Right lobe of liver (tissue), 6 donors: ENCODE results near the gene ERFE. TPM values are rescaled to one million over a fixed set of nuclear protein-coding genes. Genes with fewer than 3 reads are reported as not detected.
"Not testable (repeated sequence)": the region's sequence is repeated elsewhere in the genome, so short reads cannot be mapped to it uniquely, and the experiment has no call there.

Source experiments
- ATAC-seq, 4 donors: fragments of 200-7000 bp; cut with Tn5 transposase; one replicate each; pipeline ENCODE4 v1.9.1; 2020; ENCODE audit warnings: mild to moderate bottlenecking in 4 of 4, moderate library complexity in 4 of 4
- DNase-seq, 3 donors: peaks; one replicate each; pipeline ENCODE4 v3.0.0-alpha.2; 2020
- H3K27ac ChIP-seq, 3 donors: fragments of 200-600 bp; one replicate each; pipeline ENCODE4 v1.8.0; 2022
- H3K27me3 ChIP-seq, 2 donors: fragments of 200-600 bp; one replicate each; pipeline ENCODE4 v1.8.0; 2022
- H3K36me3 ChIP-seq, 4 donors: fragments of 200-600 bp; sonication (generic) in 1 of 4; one replicate each; pipeline versions ENCODE4 v1.5.1 to v1.8.0; 2017 to 2022; ENCODE audit warnings: control low read depth in 1 of 4
- H3K4me1 ChIP-seq, 4 donors: fragments of 200-600 bp; sonication (generic) in 1 of 4; one replicate each; pipeline versions ENCODE4 v1.5.1 to v1.8.0; 2017 to 2022; ENCODE audit warnings: control low read depth in 1 of 4
- H3K4me3 ChIP-seq, 3 donors: fragments of 200-600 bp; one replicate each; pipeline ENCODE4 v1.8.0; 2022
- H3K9me3 ChIP-seq, 4 donors: fragments of 200-600 bp; sonication (generic) in 1 of 4; one replicate each; pipeline versions ENCODE4 v1.5.1 to v1.8.0; 2017 to 2022; ENCODE audit warnings: control low read depth in 1 of 4
- POLR2A ChIP-seq: fragments of 450-650 bp; IDR thresholded peaks from one replicate; pipeline ENCODE4 v1.6.1; 2017; ENCODE audit warnings: antibody characterized with exemption, mild to moderate bottlenecking
- WGBS: methylation state at CpG from one replicate; pipeline ENCODE4 v1.1.6; 2018; ENCODE audit warnings: low coverage, low lambda C conversion rate; ENCODE audit not compliant: insufficient coverage; ENCODE audit errors: missing lambda C conversion rate; 5-methylcytosine and 5-hydroxymethylcytosine counted together
- intact Hi-C, 2 donors: fragments of 100-400 bp; cut with DNase I; formaldehyde crosslinking; loops; one replicate each; pipeline versions ENCODE4 v1.11.2 to v1.14.1; 2022
- total RNA-seq, 6 experiments: library from RNA; depleted of rRNA in 2 of 6; stranded (reverse); fragments of >200 nt in 2 of 6; fragmentation: NEBNext Ultra II Directional in 3 of 6; extraction: Animal tissue kit (Norgen Biotek cat#: 25700) in 3 of 6; gene quantifications; one replicate each; pipeline versions ENCODE4 v1.1.0 to v1.2.4, GENCODE V29; 2016 to 2023
- TF ChIP-seq, protein P1 (sequence below), 4 donors: fragments of 200-600 bp in 3 of 4; fragments of 450-650 bp in 1 of 4; IDR thresholded peaks; one replicate each; pipeline versions ENCODE4 v1.5.1 to v1.8.0; 2016 to 2022; ENCODE audit warnings: antibody characterized with exemption in 4 of 4, mild to moderate bottlenecking in 2 of 4
- donor health status: DM: no; HTN: yes; CAD: no.
- donor health status: DM: no; HTN: no; CAD: no.
- donor health status: DM: no; HTN: no; CAD: no.
- donor health status: DM: no; HTN: yes; CAD: no.
- donor health status: DM: no; HTN: yes; CAD: no.

ERFE gene
- total RNA-seq, 6 experiments from 2014 or later, result 0.27 to 1.4 (median 0.31) TPM; not detected in 3

DNA sequence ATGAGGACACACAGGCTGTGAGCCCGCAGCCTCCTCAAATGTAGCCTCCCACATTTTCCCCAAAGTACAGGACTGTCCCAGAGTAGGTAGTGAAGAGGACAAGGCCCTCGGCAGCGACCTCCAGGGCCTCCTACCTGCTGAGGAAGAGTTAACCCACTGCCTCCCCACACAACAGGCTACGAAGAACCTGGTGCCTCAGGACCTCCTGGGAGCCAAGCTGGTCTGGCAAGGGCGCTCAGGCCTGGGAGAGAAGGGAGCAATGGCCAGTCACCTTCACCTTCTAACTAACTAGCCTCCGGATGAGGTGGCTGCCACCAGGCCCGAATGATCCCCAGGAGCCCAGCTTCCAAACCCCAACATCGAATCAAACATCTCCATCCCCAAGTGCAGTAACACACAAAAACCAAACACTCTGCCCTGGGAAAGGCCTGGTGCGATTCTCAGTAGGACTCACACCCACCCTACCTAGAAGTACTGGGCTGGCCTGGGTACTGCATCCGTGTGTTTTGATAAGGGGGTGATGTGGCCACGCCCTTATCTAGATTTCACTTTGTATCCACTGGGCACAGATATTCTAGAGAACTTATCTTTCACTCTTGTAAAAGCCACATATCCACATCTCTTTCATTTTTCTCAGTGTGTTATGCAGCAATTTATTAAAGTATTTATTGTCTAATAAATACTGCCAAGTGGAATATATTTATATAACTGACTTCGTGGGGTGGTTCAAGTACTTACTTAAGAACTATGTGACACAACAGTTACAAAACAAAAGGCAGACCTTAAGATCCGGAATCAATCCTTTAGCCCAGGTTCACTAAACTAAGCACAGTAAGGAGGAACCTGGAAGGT is 9.7 kb downstream of the ERFE start:
- intact Hi-C loops, result no loop called here

DNA sequence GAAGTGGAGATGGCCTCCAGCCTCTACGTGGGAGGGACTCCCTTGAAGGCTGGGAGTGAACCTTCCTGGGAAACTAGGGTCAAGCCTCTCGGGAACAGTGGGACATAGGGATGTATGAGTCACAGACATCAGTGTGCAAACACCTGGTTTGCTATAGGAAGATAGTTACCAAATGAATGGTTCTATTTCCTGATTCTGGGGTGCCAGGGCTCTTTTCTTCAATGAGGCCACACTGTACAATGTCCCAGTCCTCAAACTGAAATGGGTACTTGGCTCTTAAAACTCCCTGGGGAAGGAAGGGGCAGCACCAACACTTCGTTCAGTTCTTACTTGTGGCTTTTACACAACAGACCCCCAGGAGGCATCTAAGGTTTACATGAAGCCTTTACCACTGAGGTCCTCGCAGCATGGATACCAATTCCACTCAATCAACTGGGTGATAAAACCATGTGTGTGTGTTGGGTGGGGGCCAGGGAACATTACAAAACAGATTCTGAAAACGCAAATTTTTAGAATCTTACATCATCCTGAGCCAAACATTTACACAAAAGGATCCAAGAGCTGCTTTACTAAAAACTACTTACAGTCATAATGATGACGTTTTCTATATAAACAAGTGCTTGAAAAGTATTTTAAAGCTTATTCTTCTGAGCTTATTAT is 10.4 kb downstream of the ERFE start:
- Histone ChIP-seq H3K9me3 (no peaks in the 10 kb centered on the region), H3K4me3 (no peak overlapping the region), H3K36me3 (peaks cover 0 to 30% (median 2%) of the 10 kb centered on the region in 4 donors), H3K27me3 (no peaks in the 10 kb centered on the region), H3K27ac (peak overlapping the region; percentile 35 to 81 (median 59)), H3K4me1 (peaks cover 0 to 17% (median 9%) of the 10 kb centered on the region in 4 donors)
- DNase-seq (peak in 1 of 3 donors; percentile 59), ATAC-seq (peak; percentile 48 to 63 (median 56))
- intact Hi-C loops, result no loop called here
- 42% methylated on average over 6 of the region's 6 CpGs for WGBS
- TF ChIP-seq, protein P1, sequence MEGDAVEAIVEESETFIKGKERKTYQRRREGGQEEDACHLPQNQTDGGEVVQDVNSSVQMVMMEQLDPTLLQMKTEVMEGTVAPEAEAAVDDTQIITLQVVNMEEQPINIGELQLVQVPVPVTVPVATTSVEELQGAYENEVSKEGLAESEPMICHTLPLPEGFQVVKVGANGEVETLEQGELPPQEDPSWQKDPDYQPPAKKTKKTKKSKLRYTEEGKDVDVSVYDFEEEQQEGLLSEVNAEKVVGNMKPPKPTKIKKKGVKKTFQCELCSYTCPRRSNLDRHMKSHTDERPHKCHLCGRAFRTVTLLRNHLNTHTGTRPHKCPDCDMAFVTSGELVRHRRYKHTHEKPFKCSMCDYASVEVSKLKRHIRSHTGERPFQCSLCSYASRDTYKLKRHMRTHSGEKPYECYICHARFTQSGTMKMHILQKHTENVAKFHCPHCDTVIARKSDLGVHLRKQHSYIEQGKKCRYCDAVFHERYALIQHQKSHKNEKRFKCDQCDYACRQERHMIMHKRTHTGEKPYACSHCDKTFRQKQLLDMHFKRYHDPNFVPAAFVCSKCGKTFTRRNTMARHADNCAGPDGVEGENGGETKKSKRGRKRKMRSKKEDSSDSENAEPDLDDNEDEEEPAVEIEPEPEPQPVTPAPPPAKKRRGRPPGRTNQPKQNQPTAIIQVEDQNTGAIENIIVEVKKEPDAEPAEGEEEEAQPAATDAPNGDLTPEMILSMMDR (IDR thresholded peaks at IDR 0.05), result no peak
- TF ChIP-seq POLR2A, result no peak

More for the DNA sequence above, 9.7 kb downstream of the ERFE start:
- Histone ChIP-seq H3K36me3 (peaks cover 0 to 23% (median 0%) of the 10 kb centered on the region in 4 donors), H3K27me3 (no peaks in the 10 kb centered on the region), H3K4me3 (no peak overlapping the region), H3K27ac (peak overlapping the region in 1 of 3 donors; percentile 50), H3K4me1 (peaks cover 0 to 17% (median 9%) of the 10 kb centered on the region in 4 donors), H3K9me3 (no peaks in the 10 kb centered on the region)
- ATAC-seq, result no peak
- 76% methylated on average over 4 of the region's 13 CpGs for WGBS
- DNase-seq, result no peak
- TF ChIP-seq, protein P1 (IDR thresholded peaks at IDR 0.05), result no peak
- no peak for TF ChIP-seq POLR2A

DNA sequence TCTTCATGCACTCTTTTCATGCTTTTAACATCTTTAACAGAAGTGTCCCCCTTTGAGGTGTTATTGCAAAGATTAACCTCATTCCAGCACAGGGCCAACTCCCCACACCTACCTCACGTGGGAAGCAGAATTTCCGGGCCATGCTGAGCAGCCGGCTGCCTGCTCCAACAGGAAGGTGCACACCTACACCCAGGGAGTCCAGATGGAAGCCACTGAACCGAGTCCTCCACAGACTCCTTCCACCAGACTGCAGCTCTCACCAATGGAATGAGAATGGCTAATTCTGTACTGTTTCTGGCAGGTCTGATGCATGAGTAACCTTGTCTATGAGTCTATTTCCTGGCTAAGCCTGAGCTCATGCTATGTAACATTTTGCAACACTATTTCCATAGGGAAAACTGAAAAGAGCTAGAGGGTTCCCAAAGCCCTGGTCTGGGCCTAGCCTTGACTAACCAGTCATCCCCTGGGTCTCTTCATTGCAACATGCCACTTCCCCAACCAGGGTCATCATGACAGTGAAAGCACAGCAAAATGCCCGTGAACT is 11.0 kb downstream of the ERFE start:
- peak; percentile 44 for TF ChIP-seq POLR2A
- TF ChIP-seq, protein P1 (IDR thresholded peaks at IDR 0.05), result no peak
- Histone ChIP-seq H3K36me3 (peaks cover 0 to 36% (median 4%) of the 10 kb centered on the region in 4 donors), H3K4me3 (no peak overlapping the region), H3K9me3 (no peaks in the 10 kb centered on the region), H3K27ac (peak overlapping the region; percentile 35 to 81 (median 59)), H3K27me3 (no peaks in the 10 kb centered on the region), H3K4me1 (peaks cover 0 to 17% (median 9%) of the 10 kb centered on the region in 4 donors)
- 28% methylated on average over 4 of the region's 5 CpGs for WGBS
- peak in 2 of 3 donors; percentile 59 to 63 for DNase-seq
- intact Hi-C loops, result no loop called here
- peak; percentile 50 to 75 (median 65) for ATAC-seq

DNA sequence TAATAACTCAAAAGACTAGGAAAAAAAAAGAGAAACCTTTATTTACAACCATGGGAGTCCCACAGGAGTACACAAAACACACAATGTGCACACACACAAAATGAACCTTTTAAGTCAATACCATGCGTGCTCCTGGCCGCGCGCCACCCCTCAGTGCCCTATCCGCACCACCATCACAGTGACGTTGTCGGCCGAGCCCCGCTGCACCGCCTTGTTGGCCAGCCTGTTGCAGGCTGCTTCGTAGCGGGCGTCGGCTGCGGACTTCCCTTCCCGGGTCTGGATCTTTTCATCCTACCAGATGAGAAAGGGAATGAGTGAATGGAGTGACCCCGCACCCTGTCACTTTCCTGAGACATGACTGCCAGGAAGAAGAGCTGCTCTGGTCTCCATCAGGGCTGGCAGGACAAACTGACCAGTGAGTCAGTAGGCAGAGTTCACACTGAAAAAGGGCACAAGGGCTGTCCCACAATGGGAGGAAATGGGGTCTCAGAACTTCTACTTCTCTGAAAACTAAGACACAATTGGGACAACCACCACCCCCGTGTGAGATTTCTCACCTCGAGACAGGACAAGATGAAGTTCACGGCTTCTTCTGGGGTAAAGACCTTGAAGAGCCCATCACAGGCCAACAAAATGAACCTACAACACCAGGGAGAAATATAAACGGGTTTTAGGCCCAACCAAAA is 11.8 kb downstream of the ERFE start:
- TF ChIP-seq POLR2A, result no peak
- TF ChIP-seq, protein P1 (IDR thresholded peaks at IDR 0.05), result no peak
- Histone ChIP-seq H3K36me3 (peaks cover 0 to 43% (median 4%) of the 10 kb centered on the region in 4 donors), H3K27me3 (no peaks in the 10 kb centered on the region), H3K9me3 (no peaks in the 10 kb centered on the region), H3K27ac (peak overlapping the region; percentile 35 to 81 (median 59)), H3K4me1 (peaks cover 0 to 17% (median 9%) of the 10 kb centered on the region in 4 donors), H3K4me3 (no peak overlapping the region)
- 70% methylated on average over 9 of the region's 21 CpGs for WGBS
- peak in 1 of 3 donors; percentile 48 for DNase-seq
- intact Hi-C loops, result no loop called here
- peak in 1 of 4 donors; percentile 55 for ATAC-seq

DNA sequence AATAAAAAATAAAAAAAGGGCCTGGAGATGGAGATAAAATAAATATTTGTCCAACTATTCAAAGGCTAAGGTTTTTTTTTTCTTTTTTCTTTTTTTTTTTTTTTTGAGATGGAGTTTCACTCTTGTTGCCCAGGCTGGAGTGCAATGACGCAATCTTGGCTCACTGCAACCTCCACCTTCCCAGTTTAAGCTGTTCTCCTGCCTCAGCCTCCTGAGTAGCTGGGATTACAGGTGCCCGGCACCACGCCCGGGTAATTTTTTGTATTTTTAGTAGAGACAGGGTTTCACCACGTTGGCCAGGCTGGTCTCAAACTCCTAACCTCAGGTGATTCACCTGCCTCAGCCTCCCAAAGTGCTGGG is 12.3 kb downstream of the ERFE start:
- WGBS, result 81% methylated on average over 5 of the region's 5 CpGs
- H3K36me3 ChIP-seq, result peaks cover 0 to 46% (median 4%) of the 10 kb centered on the region in 4 donors
- H3K9me3 ChIP-seq, H3K27me3 ChIP-seq, intact Hi-C loops, ATAC-seq, DNase-seq, H3K4me3 ChIP-seq: not testable (repeated sequence)
- H3K27ac ChIP-seq, result peak overlapping the region in 1 of 3 donors; percentile 59
- peaks cover 0 to 17% (median 9%) of the 10 kb centered on the region in 4 donors for H3K4me1 ChIP-seq
